H1 (cell line): ENCODE measurements around the gene NOS1AP. TPM values are rescaled to one million over a fixed set of nuclear protein-coding genes. Genes with fewer than 3 reads are reported as not detected.

Experiments used
- TAF1 ChIP-seq: IDR thresholded peaks from 2 replicates; pipeline ENCODE4 v1.6.1; 2011; ENCODE audit warnings: mild to moderate bottlenecking, low read depth, low read length
- TBP ChIP-seq: IDR thresholded peaks from 2 replicates; pipeline ENCODE4 v1.6.1; 2011; ENCODE audit warnings: low read depth, low read length, improper control_type of control experiment
- polyA plus RNA-seq, 7 experiments: library from polyadenylated mRNA; depleted of rRNA in 3 of 7; stranded (reverse) in 5 of 7; unstranded in 2 of 7; fragments of >200 nt in 5 of 7; fragments of 200-250 nt in 2 of 7; gene quantifications; 1 replicate in 5 of 7; 2 replicates in 1 of 7; 4 replicates in 1 of 7; pipeline versions ENCODE4 v1.2.1 to v1.2.3, GENCODE V29; 2011 to 2013; ENCODE audit warnings: missing spikeins in 2 of 7, mixed read lengths in 2 of 7
- total RNA-seq: library from RNA; stranded (reverse); fragmentation: NEBNext Ultra II Directional; extraction: Animal tissue kit (Norgen Biotek cat#: 25700); gene quantifications from 2 replicates; pipeline ENCODE4 v1.2.1, GENCODE V29; 2021
- TF ChIP-seq, protein P1 (sequence below): fragments of 300-600 bp; sonication (generic); IDR thresholded peaks from 2 replicates; pipeline ENCODE4 v1.7.1; 2012; ENCODE audit warnings: low read length, moderate library complexity, mild to moderate bottlenecking, inconsistent platforms; ENCODE audit not compliant: insufficient replicate concordance
- TF ChIP-seq, protein P2 (sequence below): IDR thresholded peaks from 2 replicates; pipeline ENCODE4 v1.6.1; 2012; ENCODE audit warnings: inconsistent platforms

NOS1AP gene
- total and polyA plus RNA-seq, 2 of the 8 experiments (the other 6 are each of a cell fraction or from before 2014, with no cell fraction given) = 2.4 to 12.1 TPM

DNA sequence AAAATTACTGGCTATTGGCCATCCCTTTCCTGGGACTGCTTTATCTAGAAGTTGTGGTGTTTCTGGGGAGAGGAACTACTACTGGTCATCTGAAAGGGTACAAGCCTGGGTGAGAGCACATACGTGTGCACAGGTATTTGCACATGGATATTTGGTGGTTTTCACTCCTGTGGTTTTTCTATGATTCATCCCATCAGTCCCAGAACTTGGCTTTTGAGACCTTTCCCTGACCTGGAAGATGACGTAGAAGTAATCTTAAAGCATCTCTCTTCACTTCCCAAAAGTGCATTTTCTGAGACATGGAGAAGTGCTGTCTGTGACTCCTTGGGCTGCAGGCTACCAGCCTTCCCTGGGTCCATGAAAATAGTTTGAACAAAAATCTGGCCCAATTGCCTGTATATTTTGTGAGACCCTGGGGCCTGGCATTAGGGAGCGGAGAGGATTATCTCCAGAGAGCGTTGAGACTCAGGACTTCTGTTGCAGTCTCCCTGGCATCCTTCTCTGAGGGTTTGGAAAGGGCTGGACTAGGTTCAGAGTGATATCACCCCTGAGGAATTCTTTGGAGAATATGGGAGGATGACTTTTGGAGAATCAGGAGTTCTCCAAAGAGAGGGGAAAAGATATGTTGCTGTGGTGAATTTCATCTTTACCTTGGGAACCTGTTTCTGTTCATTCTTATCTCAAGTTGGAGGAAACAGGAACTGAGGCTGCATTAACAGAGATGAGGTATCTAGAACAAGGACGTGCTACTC, 130.8 kb downstream of the NOS1AP start (continued):
- TF ChIP-seq, protein P1, sequence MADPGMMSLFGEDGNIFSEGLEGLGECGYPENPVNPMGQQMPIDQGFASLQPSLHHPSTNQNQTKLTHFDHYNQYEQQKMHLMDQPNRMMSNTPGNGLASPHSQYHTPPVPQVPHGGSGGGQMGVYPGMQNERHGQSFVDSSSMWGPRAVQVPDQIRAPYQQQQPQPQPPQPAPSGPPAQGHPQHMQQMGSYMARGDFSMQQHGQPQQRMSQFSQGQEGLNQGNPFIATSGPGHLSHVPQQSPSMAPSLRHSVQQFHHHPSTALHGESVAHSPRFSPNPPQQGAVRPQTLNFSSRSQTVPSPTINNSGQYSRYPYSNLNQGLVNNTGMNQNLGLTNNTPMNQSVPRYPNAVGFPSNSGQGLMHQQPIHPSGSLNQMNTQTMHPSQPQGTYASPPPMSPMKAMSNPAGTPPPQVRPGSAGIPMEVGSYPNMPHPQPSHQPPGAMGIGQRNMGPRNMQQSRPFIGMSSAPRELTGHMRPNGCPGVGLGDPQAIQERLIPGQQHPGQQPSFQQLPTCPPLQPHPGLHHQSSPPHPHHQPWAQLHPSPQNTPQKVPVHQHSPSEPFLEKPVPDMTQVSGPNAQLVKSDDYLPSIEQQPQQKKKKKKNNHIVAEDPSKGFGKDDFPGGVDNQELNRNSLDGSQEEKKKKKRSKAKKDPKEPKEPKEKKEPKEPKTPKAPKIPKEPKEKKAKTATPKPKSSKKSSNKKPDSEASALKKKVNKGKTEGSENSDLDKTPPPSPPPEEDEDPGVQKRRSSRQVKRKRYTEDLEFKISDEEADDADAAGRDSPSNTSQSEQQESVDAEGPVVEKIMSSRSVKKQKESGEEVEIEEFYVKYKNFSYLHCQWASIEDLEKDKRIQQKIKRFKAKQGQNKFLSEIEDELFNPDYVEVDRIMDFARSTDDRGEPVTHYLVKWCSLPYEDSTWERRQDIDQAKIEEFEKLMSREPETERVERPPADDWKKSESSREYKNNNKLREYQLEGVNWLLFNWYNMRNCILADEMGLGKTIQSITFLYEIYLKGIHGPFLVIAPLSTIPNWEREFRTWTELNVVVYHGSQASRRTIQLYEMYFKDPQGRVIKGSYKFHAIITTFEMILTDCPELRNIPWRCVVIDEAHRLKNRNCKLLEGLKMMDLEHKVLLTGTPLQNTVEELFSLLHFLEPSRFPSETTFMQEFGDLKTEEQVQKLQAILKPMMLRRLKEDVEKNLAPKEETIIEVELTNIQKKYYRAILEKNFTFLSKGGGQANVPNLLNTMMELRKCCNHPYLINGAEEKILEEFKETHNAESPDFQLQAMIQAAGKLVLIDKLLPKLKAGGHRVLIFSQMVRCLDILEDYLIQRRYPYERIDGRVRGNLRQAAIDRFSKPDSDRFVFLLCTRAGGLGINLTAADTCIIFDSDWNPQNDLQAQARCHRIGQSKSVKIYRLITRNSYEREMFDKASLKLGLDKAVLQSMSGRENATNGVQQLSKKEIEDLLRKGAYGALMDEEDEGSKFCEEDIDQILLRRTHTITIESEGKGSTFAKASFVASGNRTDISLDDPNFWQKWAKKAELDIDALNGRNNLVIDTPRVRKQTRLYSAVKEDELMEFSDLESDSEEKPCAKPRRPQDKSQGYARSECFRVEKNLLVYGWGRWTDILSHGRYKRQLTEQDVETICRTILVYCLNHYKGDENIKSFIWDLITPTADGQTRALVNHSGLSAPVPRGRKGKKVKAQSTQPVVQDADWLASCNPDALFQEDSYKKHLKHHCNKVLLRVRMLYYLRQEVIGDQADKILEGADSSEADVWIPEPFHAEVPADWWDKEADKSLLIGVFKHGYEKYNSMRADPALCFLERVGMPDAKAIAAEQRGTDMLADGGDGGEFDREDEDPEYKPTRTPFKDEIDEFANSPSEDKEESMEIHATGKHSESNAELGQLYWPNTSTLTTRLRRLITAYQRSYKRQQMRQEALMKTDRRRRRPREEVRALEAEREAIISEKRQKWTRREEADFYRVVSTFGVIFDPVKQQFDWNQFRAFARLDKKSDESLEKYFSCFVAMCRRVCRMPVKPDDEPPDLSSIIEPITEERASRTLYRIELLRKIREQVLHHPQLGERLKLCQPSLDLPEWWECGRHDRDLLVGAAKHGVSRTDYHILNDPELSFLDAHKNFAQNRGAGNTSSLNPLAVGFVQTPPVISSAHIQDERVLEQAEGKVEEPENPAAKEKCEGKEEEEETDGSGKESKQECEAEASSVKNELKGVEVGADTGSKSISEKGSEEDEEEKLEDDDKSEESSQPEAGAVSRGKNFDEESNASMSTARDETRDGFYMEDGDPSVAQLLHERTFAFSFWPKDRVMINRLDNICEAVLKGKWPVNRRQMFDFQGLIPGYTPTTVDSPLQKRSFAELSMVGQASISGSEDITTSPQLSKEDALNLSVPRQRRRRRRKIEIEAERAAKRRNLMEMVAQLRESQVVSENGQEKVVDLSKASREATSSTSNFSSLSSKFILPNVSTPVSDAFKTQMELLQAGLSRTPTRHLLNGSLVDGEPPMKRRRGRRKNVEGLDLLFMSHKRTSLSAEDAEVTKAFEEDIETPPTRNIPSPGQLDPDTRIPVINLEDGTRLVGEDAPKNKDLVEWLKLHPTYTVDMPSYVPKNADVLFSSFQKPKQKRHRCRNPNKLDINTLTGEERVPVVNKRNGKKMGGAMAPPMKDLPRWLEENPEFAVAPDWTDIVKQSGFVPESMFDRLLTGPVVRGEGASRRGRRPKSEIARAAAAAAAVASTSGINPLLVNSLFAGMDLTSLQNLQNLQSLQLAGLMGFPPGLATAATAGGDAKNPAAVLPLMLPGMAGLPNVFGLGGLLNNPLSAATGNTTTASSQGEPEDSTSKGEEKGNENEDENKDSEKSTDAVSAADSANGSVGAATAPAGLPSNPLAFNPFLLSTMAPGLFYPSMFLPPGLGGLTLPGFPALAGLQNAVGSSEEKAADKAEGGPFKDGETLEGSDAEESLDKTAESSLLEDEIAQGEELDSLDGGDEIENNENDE = no peak
- TF ChIP-seq TAF1 (no peak), TBP (no peak)
- TF ChIP-seq, protein P2, sequence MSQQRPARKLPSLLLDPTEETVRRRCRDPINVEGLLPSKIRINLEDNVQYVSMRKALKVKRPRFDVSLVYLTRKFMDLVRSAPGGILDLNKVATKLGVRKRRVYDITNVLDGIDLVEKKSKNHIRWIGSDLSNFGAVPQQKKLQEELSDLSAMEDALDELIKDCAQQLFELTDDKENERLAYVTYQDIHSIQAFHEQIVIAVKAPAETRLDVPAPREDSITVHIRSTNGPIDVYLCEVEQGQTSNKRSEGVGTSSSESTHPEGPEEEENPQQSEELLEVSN = no peak
